Body of pancreas (tissue), 4 donors: ENCODE measurements around the gene CAPN3. TPM values are rescaled to one million over a fixed set of nuclear protein-coding genes. Genes with fewer than 3 reads are reported as not detected.

ENCODE experiments used
- ATAC-seq: fragments of 150-250 bp; one replicate; pipeline ENCODE4 v1.9.1; 2016
- DNase-seq, 4 donors: peaks; one replicate each; pipeline ENCODE4 v3.0.0-alpha.2; 2019
- H3K27ac ChIP-seq, 4 donors: fragments of 200-600 bp; sonication (generic); 1 replicate in 3 of 4; 2 replicates in 1 of 4; pipeline versions ENCODE4 v1.5.1 to v1.6.1; 2016 to 2019; ENCODE audit warnings: mild to moderate bottlenecking in 1 of 4, mixed read lengths in 1 of 4, moderate library complexity in 1 of 4
- H3K27me3 ChIP-seq, 2 donors: fragments of 200-600 bp; sonication (generic); one replicate each; pipeline ENCODE4 v1.6.0; 2016; ENCODE audit warnings: mild to moderate bottlenecking in 1 of 2
- H3K36me3 ChIP-seq, 2 donors: fragments of 200-600 bp; sonication (generic); replicated peaks in 1 of 2; 2 replicates each; pipeline ENCODE4 v1.5.1; 2016; ENCODE audit warnings: low read depth in 2 of 2; ENCODE audit not compliant: insufficient read depth in 1 of 2
- H3K4me1 ChIP-seq: fragments of 200-600 bp; sonication (generic); one replicate; pipeline ENCODE4 v1.6.0; 2016
- H3K4me3 ChIP-seq, 2 donors: fragments of 200-600 bp; sonication (generic); 1 replicate in 1 of 2; 2 replicates in 1 of 2; pipeline ENCODE4 v1.5.1; 2016 to 2019
- H3K9me3 ChIP-seq, 3 donors: fragments of 200-600 bp; sonication (generic); 1 replicate in 2 of 3; 2 replicates in 1 of 3; pipeline ENCODE4 v1.5.1; 2016
- POLR2A ChIP-seq, 3 donors: fragments of 450-650 bp; IDR thresholded peaks; one replicate each; pipeline ENCODE4 v1.6.1; 2016; ENCODE audit warnings: antibody characterized with exemption in 3 of 3, mild to moderate bottlenecking in 2 of 3
- WGBS, 2 donors: methylation state at CpG; one replicate each; pipeline ENCODE4 v1.1.5; 2017; 5-methylcytosine and 5-hydroxymethylcytosine counted together
- intact Hi-C: fragments of 100-400 bp; cut with DNase I; formaldehyde crosslinking; loops from one replicate; pipeline ENCODE4 v1.15.1; 2023
- total RNA-seq, 2 donors: library from RNA; depleted of rRNA; stranded (reverse); fragments of >200 nt; gene quantifications; one replicate each; pipeline ENCODE4 v1.1.0, GENCODE V29; 2016
- TF ChIP-seq, protein P1 (sequence below), 7 experiments: fragments of 450-650 bp in 4 of 7; fragments of 200-600 bp in 3 of 7; sonication (generic) in 3 of 7; IDR thresholded peaks; one replicate each; pipeline ENCODE4 v1.5.1; 2016 to 2019; ENCODE audit warnings: antibody characterized with exemption in 7 of 7

The CAPN3 gene
- total RNA-seq, 2 donors from 2014 or later, result 6.3 to 9.6 TPM

DNA sequence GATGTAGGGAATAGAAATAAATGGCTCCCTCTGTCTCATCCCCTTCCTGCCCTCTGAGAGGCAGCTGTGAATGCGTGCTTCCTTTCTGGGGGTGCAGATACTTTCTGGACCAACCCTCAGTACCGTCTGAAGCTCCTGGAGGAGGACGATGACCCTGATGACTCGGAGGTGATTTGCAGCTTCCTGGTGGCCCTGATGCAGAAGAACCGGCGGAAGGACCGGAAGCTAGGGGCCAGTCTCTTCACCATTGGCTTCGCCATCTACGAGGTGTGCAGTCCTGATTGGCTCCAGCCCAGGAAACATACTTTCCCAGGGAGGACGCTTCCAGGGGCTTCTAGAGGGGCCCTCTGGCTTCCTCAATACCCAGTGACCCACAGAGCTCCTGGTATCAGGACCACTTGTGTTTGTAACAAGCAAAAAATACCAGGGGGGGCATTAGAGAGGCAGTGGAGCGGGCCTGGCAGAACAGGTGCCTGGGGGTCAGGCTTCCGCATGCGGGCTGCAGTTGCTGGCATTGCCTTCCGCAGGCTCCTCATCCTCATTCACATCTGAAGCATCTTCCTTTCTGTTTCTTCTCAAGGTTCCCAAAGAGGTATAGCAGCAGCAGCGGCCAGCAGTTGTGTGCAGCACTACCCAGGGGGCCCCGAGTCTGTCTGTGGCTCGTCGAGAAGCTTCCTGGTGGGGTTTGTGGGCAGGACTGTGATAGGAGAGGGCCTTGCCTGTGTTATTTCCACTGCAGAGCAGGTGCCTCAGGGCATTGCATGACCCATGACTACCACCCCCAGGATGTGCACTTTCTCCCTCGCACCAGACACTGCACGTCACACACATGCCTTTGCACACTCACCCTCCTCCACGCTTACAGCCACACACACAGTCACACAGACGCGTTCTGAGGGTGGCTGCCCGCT is 42.5 kb downstream of the CAPN3 start:
- 81 to 89% methylated on average over 21 to 24 of the region's 24 CpGs for WGBS, 2 donors
- TF ChIP-seq POLR2A (IDR thresholded peaks at IDR 0.05), result no peak
- TF ChIP-seq, protein P1, sequence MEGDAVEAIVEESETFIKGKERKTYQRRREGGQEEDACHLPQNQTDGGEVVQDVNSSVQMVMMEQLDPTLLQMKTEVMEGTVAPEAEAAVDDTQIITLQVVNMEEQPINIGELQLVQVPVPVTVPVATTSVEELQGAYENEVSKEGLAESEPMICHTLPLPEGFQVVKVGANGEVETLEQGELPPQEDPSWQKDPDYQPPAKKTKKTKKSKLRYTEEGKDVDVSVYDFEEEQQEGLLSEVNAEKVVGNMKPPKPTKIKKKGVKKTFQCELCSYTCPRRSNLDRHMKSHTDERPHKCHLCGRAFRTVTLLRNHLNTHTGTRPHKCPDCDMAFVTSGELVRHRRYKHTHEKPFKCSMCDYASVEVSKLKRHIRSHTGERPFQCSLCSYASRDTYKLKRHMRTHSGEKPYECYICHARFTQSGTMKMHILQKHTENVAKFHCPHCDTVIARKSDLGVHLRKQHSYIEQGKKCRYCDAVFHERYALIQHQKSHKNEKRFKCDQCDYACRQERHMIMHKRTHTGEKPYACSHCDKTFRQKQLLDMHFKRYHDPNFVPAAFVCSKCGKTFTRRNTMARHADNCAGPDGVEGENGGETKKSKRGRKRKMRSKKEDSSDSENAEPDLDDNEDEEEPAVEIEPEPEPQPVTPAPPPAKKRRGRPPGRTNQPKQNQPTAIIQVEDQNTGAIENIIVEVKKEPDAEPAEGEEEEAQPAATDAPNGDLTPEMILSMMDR (IDR thresholded peaks at IDR 0.05), result no peak
- intact Hi-C loops, result no loop called here
- Histone ChIP-seq H3K27ac (no peak overlapping the region), H3K9me3 (no peaks in the 10 kb centered on the region), H3K36me3 (no peaks in the 10 kb centered on the region), H3K4me3 (no peak overlapping the region), H3K27me3 (no peaks in the 10 kb centered on the region), H3K4me1 (no peaks in the 10 kb centered on the region)
- DNase-seq (no peak), ATAC-seq (no peak)

DNA sequence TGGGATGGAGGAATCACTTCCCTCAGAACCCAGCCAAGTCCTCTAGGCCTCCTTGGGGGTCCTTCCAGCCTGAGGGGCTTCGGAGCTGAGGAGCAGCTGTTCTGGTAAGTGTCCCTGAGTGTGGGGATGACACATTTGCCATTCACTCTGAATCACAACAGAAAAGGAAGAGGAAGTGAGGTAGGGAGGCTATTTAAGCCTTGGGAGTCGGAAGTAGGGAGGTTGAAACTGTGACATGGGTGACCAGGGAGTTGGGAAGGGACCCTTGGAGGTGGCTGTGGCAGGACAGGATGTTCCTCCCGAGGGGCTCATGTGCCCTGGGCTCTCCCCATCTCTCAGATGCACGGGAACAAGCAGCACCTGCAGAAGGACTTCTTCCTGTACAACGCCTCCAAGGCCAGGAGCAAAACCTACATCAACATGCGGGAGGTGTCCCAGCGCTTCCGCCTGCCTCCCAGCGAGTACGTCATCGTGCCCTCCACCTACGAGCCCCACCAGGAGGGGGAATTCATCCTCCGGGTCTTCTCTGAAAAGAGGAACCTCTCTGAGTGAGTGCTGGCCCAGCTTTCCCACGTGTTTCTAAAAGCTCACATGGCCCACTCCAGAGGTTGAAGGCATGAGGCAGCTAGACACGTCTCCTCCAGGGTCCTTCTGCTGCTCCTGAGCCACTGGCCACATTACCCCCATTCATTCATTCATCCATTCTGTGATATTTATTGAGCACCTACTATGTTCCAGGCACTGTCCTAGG is 43.3 kb downstream of the CAPN3 start:
- Histone ChIP-seq H3K9me3 (no peaks in the 10 kb centered on the region), H3K4me3 (no peak overlapping the region), H3K36me3 (no peaks in the 10 kb centered on the region), H3K27me3 (no peaks in the 10 kb centered on the region), H3K27ac (no peak overlapping the region), H3K4me1 (no peaks in the 10 kb centered on the region)
- TF ChIP-seq, protein P1 (IDR thresholded peaks at IDR 0.05), result no peak
- no peak for TF ChIP-seq POLR2A (IDR thresholded peaks at IDR 0.05)
- intact Hi-C loops, result no loop called here
- 85% methylated on average over 14 to 15 of the region's 15 CpGs for WGBS, 2 donors
- ATAC-seq, result no peak
- no peak for DNase-seq

- Histone ChIP-seq H3K27me3 (no peaks in the 10 kb centered on the region), H3K4me1 (no peaks in the 10 kb centered on the region), H3K27ac (no peak overlapping the region), H3K36me3 (no peaks in the 10 kb centered on the region), H3K4me3 (no peak overlapping the region), H3K9me3 (no peaks in the 10 kb centered on the region)
- intact Hi-C loops, result no loop called here
- no peak for TF ChIP-seq POLR2A (IDR thresholded peaks at IDR 0.05)
- TF ChIP-seq, protein P1 (IDR thresholded peaks at IDR 0.05), result no peak
- DNase-seq (no peak), ATAC-seq (no peak)
- 87 to 100% methylated on average over 1 to 7 of the region's 7 CpGs for WGBS, 2 donors
These were observed 44.1 kb downstream of the CAPN3 start for GRCh38 chr15:42403389-42403788.

DNA sequence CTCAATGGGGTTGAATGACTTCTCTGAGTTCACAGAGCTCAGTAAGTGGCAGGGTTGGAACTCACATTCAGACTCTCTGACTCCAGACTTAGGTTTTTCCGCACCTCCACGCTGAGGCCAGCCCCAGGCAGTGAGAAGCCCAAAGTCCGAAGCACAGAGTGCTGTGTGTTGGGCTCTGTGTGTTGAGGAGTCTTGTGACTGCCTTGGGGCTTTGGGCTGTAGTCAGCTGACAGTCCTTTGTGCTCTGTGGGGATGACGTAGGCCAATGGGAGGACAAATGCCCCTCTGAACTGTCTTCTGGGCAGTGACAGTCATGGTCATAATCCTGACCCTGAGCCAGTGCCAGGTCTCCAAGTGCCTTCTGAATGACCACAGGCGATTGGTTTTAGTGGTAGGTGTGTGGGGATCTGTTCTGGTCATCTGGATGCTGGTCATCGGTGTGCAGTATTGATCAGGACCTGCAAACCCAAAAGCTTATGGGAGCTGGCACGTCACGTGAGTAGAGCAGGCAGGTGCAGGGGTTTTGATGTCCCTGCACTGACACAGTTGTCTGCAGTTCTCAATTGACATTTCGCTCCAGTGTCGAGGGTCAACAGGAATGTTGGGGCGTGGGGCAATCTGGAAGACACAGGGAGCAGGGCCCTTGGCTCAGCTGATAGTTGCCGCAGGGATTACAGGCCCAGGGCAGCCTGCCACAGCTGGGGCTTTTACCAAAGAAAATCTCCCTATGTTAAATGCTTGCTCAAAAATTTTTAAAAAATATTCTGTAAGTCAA is 45.3 kb downstream of the CAPN3 start:
- TF ChIP-seq POLR2A (IDR thresholded peaks at IDR 0.05), result no peak
- TF ChIP-seq, protein P1 (IDR thresholded peaks at IDR 0.05), result no peak
- WGBS, 2 donors, result 75 to 82% methylated on average over 12 of the region's 12 CpGs
- Histone ChIP-seq H3K4me1 (no peaks in the 10 kb centered on the region), H3K4me3 (no peak overlapping the region), H3K27ac (no peak overlapping the region), H3K36me3 (no peaks in the 10 kb centered on the region), H3K9me3 (no peaks in the 10 kb centered on the region), H3K27me3 (no peaks in the 10 kb centered on the region)
- DNase-seq (no peak), ATAC-seq (no peak)
- intact Hi-C loops, result no loop called here
